DOHH2 (cell line): ENCODE results near the gene PAOX.

Source experiments
- H3F3A ChIP-seq: fragments of 200-600 bp; sonication (generic), shearing (Covaris generic); 2 replicates; pipeline ENCODE4 v1.6.0; 2016; ENCODE audit warnings: antibody characterized with exemption, mild to moderate bottlenecking; ENCODE audit not compliant: control insufficient read depth, insufficient read depth
- H3K27ac ChIP-seq: fragments of 200-600 bp; sonication (generic); 2 replicates; pipeline ENCODE4 v1.5.1; 2014; ENCODE audit warnings: low read depth, mild to moderate bottlenecking, low read length, moderate library complexity
- H3K27me3 ChIP-seq: fragments of 200-600 bp; sonication (generic); 2 replicates; pipeline ENCODE4 v1.6.1; 2014; ENCODE audit warnings: mild to moderate bottlenecking, low read length, mixed read lengths; ENCODE audit not compliant: control insufficient read depth
- H3K36me3 ChIP-seq: fragments of 200-600 bp; sonication (generic); 2 replicates; pipeline ENCODE4 v1.6.1; 2014; ENCODE audit warnings: mild to moderate bottlenecking, low read length, moderate library complexity, mixed read lengths; ENCODE audit not compliant: control insufficient read depth
- H3K4me1 ChIP-seq: fragments of 200-600 bp; sonication (generic); 2 replicates; pipeline ENCODE4 v1.6.1; 2014; ENCODE audit warnings: mild to moderate bottlenecking, low read length, mixed read lengths; ENCODE audit not compliant: control insufficient read depth
- H3K4me2 ChIP-seq: fragments of 200-600 bp; sonication (generic); 2 replicates; pipeline ENCODE4 v1.6.0; 2014; ENCODE audit warnings: mild to moderate bottlenecking, low read length, moderate library complexity
- H3K4me3 ChIP-seq: fragments of 200-600 bp; sonication (generic); 2 replicates; pipeline ENCODE4 v1.5.1; 2014; ENCODE audit warnings: mild to moderate bottlenecking, low read length, mixed read lengths
- H3K79me2 ChIP-seq: fragments of 200-600 bp; sonication (generic); 2 replicates; pipeline ENCODE4 v1.6.1; 2014; ENCODE audit warnings: mild to moderate bottlenecking, low read length, mixed read lengths; ENCODE audit not compliant: control insufficient read depth
- H3K9me2 ChIP-seq: fragments of 200-600 bp; sonication (generic); replicated peaks from 2 replicates; pipeline ENCODE4 v1.6.1; 2014; ENCODE audit warnings: mild to moderate bottlenecking, low read length, mixed read lengths; ENCODE audit not compliant: control insufficient read depth
- H3K9me3 ChIP-seq: fragments of 200-600 bp; sonication (generic); 2 replicates; pipeline ENCODE4 v1.6.1; 2014; ENCODE audit warnings: antibody characterized with exemption, low read length, mixed read lengths; ENCODE audit not compliant: control insufficient read depth, insufficient read depth
- H4K20me1 ChIP-seq: fragments of 200-600 bp; sonication (generic); 2 replicates; pipeline ENCODE4 v1.6.0; 2014; ENCODE audit warnings: low read depth, mild to moderate bottlenecking, antibody characterized with exemption, low read length, moderate library complexity; ENCODE audit not compliant: control insufficient read depth, insufficient read depth
- CTCF ChIP-seq: fragments of 200-600 bp; sonication (generic); IDR thresholded peaks from one replicate; pipeline ENCODE4 v1.5.1; 2014; ENCODE audit warnings: antibody characterized with exemption, mild to moderate bottlenecking, low read depth, low read length; ENCODE audit not compliant: poor library complexity, severe bottlenecking
- EZH2phosphoT487 ChIP-seq: fragments of 200-600 bp; sonication (generic); IDR thresholded peaks from 2 replicates; pipeline ENCODE4 v1.6.1; 2017; ENCODE audit warnings: borderline replicate concordance, mild to moderate bottlenecking, antibody characterized with exemption, low read length, moderate library complexity, mixed read lengths

Gene PAOX

GRCh38 chr10:133350283-133350949, 28.6 kb upstream of the PAOX start:
- no peaks in the 10 kb centered on the region for H4K20me1 ChIP-seq
- H3K27me3 ChIP-seq: no peaks in the 10 kb centered on the region
- TF ChIP-seq CTCF: no peak
- no peak for TF ChIP-seq EZH2phosphoT487
- no peaks in the 10 kb centered on the region for H3K9me3 ChIP-seq
- H3K9me2 ChIP-seq: no peaks in the 10 kb centered on the region
- no peaks in the 10 kb centered on the region for H3F3A ChIP-seq
- no peaks in the 10 kb centered on the region for H3K36me3 ChIP-seq
- H3K4me1 ChIP-seq: no peaks in the 10 kb centered on the region; the same call in 1 of the 2 replicates
- no peak overlapping the region for H3K4me2 ChIP-seq
- no peak overlapping the region for H3K4me3 ChIP-seq
- no peak overlapping the region for H3K27ac ChIP-seq
- H3K79me2 ChIP-seq: no peaks in the 10 kb centered on the region

- Histone ChIP-seq H4K20me1 (no peaks in the 10 kb centered on the region), H3K4me1 (no peaks in the 10 kb centered on the region; the same call in 1 of the 2 replicates), H3K79me2 (no peaks in the 10 kb centered on the region), H3K27me3 (no peaks in the 10 kb centered on the region), H3K36me3 (no peaks in the 10 kb centered on the region), H3K9me3 (no peaks in the 10 kb centered on the region), H3K4me3 (no peak overlapping the region), H3F3A (no peaks in the 10 kb centered on the region), H3K9me2 (no peaks in the 10 kb centered on the region), H3K27ac (no peak overlapping the region), H3K4me2 (no peak overlapping the region)
- TF ChIP-seq EZH2phosphoT487 (no peak), CTCF (no peak)
Measured at GRCh38 chr10:133350950-133351329, 28.1 kb upstream of the PAOX start.

- H3K4me3 ChIP-seq: no peak overlapping the region
- H3K27me3 ChIP-seq: no peaks in the 10 kb centered on the region
- H3K4me2 ChIP-seq: no peak overlapping the region
- H3K9me2 ChIP-seq: no peaks in the 10 kb centered on the region
- peaks cover 3% of the 10 kb centered on the region; the same call in 1 of the 2 replicates for H3K4me1 ChIP-seq
- H3K27ac ChIP-seq: no peak overlapping the region
- TF ChIP-seq EZH2phosphoT487: no peak
- no peak for TF ChIP-seq CTCF
- no peaks in the 10 kb centered on the region for H3K9me3 ChIP-seq
- H3K79me2 ChIP-seq: no peaks in the 10 kb centered on the region
- H3K36me3 ChIP-seq: no peaks in the 10 kb centered on the region
- H3F3A ChIP-seq: no peaks in the 10 kb centered on the region
- H4K20me1 ChIP-seq: no peaks in the 10 kb centered on the region
Measured at GRCh38 chr10:133351408-133352318, 27.4 kb upstream of the PAOX start.
